Thyroid gland (tissue), 4 donors: Measurements from ENCODE around the gene USP3.

Experiments
- POLR2A ChIP-seq, 2 donors: fragments of 450-650 bp; IDR thresholded peaks; one replicate each; pipeline ENCODE4 v1.6.1; 2017; ENCODE audit warnings: antibody characterized with exemption in 2 of 2, mild to moderate bottlenecking in 2 of 2, moderate library complexity in 1 of 2
- TF ChIP-seq, protein P1 (sequence below), 6 experiments: fragments of 200-600 bp in 3 of 6; fragments of 450-650 bp in 3 of 6; sonication (generic) in 3 of 6; IDR thresholded peaks; one replicate each; pipeline ENCODE4 v1.5.1; 2016 to 2019; ENCODE audit warnings: antibody characterized with exemption in 6 of 6, mild to moderate bottlenecking in 2 of 6, inconsistent platforms in 1 of 6, moderate library complexity in 1 of 6

DNA sequence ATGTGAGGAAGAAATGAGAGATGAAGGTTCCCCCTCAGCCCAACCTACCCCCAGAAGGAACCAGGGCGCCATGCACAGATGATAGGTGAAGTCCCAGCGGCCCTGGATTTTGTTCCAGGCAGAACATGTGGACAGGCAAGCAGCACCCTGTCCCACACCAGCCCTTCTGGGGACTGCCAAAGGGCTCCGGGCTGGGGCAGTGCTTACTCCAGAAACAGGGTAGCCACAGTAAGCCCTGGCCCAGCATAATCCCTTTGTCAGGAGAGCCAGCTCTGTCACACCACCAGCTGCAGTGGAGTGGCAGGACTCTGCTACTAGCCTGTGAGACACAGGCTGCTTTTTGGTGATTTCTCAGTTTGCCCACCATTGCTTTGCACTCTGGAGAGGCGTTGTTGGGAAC lies 99.1 kb downstream of the USP3 start:
- TF ChIP-seq POLR2A (IDR thresholded peaks at IDR 0.05), result no peak
- TF ChIP-seq, protein P1, sequence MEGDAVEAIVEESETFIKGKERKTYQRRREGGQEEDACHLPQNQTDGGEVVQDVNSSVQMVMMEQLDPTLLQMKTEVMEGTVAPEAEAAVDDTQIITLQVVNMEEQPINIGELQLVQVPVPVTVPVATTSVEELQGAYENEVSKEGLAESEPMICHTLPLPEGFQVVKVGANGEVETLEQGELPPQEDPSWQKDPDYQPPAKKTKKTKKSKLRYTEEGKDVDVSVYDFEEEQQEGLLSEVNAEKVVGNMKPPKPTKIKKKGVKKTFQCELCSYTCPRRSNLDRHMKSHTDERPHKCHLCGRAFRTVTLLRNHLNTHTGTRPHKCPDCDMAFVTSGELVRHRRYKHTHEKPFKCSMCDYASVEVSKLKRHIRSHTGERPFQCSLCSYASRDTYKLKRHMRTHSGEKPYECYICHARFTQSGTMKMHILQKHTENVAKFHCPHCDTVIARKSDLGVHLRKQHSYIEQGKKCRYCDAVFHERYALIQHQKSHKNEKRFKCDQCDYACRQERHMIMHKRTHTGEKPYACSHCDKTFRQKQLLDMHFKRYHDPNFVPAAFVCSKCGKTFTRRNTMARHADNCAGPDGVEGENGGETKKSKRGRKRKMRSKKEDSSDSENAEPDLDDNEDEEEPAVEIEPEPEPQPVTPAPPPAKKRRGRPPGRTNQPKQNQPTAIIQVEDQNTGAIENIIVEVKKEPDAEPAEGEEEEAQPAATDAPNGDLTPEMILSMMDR (IDR thresholded peaks at IDR 0.05), result no peak
